ENCODE measurements around the gene KDM6B. TPM values are rescaled to one million over a fixed set of nuclear protein-coding genes. Genes with fewer than 3 reads are reported as not detected.

The KDM6B gene
- total and polyA plus RNA-seq, 9 of the 15 experiments (the other 6 are each of a cell fraction or from before 2014, with no cell fraction given) = 0.01 to 22.9 (median 2.2) TPM

- TF ChIP-seq LCOR (CRISPR knock-in tag; IDR thresholded peaks at IDR 0.05) (no peak), SMARCA4 (IDR thresholded peaks at IDR 0.05) (no peak), NFE2 (IDR thresholded peaks at IDR 0.05; ENCODE audit: low read depth) (0 out of 2 replicates have a peak, but pooled peaks have one; percentile 8), PCBP1 (IDR thresholded peaks at IDR 0.05; ENCODE audit: low read depth, low read length, poor library complexity, severe bottlenecking) (no peak), NCOR1 (IDR thresholded peaks at IDR 0.05) (peak; percentile 51), ZNF561 (CRISPR knock-in tag; conservative IDR thresholded peaks at IDR 0.05) (no peak), TARDBP (IDR thresholded peaks at IDR 0.05) (no peak), TBL1XR1 (IDR thresholded peaks at IDR 0.05; ENCODE audit: low read length in 2 of 2) (no peak), HIVEP1 (CRISPR knock-in tag; IDR thresholded peaks at IDR 0.05) (peak; percentile 54; the same call in 1 of the 2 replicates), TCF7L2 (IDR thresholded peaks at IDR 0.05; ENCODE audit: low read depth, low read length) (no peak), MNT (conservative IDR thresholded peaks at IDR 0.05) (peak; percentile 99), ETV1 (tag; conservative IDR thresholded peaks at IDR 0.05; ENCODE audit: low read depth) (no peak), POLR2B (IDR thresholded peaks at IDR 0.05; ENCODE audit: low read depth, partially characterized antibody) (no peak), TAF1 (IDR thresholded peaks at IDR 0.05; ENCODE audit: control insufficient read depth, extremely low read depth, insufficient read depth, low read length, severe bottlenecking) (peak; percentile 26), ESRRA (IDR thresholded peaks at IDR 0.05; ENCODE audit: borderline replicate concordance, low read depth) (no peak), HSF4 (CRISPR knock-in tag; IDR thresholded peaks at IDR 0.05; ENCODE audit: borderline replicate concordance) (no peak), HDAC3 (IDR thresholded peaks at IDR 0.05; ENCODE audit: borderline replicate concordance, partially characterized antibody) (peak; percentile 50)
- TF ChIP-seq, protein P1, sequence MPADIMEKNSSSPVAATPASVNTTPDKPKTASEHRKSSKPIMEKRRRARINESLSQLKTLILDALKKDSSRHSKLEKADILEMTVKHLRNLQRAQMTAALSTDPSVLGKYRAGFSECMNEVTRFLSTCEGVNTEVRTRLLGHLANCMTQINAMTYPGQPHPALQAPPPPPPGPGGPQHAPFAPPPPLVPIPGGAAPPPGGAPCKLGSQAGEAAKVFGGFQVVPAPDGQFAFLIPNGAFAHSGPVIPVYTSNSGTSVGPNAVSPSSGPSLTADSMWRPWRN (IDR thresholded peaks at IDR 0.05; ENCODE audit: low read depth) = no peak
- TF ChIP-seq, protein P2, sequence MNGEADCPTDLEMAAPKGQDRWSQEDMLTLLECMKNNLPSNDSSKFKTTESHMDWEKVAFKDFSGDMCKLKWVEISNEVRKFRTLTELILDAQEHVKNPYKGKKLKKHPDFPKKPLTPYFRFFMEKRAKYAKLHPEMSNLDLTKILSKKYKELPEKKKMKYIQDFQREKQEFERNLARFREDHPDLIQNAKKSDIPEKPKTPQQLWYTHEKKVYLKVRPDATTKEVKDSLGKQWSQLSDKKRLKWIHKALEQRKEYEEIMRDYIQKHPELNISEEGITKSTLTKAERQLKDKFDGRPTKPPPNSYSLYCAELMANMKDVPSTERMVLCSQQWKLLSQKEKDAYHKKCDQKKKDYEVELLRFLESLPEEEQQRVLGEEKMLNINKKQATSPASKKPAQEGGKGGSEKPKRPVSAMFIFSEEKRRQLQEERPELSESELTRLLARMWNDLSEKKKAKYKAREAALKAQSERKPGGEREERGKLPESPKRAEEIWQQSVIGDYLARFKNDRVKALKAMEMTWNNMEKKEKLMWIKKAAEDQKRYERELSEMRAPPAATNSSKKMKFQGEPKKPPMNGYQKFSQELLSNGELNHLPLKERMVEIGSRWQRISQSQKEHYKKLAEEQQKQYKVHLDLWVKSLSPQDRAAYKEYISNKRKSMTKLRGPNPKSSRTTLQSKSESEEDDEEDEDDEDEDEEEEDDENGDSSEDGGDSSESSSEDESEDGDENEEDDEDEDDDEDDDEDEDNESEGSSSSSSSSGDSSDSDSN (IDR thresholded peaks at IDR 0.05; ENCODE audit: borderline replicate concordance in 1 of 2, low read depth in 2 of 2, low read length in 2 of 2) = 0 out of 4 replicates have a peak, but pooled peaks have one; percentile 32 to 44
- TF ChIP-seq, protein P3, sequence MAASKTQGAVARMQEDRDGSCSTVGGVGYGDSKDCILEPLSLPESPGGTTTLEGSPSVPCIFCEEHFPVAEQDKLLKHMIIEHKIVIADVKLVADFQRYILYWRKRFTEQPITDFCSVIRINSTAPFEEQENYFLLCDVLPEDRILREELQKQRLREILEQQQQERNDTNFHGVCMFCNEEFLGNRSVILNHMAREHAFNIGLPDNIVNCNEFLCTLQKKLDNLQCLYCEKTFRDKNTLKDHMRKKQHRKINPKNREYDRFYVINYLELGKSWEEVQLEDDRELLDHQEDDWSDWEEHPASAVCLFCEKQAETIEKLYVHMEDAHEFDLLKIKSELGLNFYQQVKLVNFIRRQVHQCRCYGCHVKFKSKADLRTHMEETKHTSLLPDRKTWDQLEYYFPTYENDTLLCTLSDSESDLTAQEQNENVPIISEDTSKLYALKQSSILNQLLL (CRISPR knock-in tag; IDR thresholded peaks at IDR 0.05; ENCODE audit: borderline replicate concordance) = no peak
- TF ChIP-seq, protein P4, sequence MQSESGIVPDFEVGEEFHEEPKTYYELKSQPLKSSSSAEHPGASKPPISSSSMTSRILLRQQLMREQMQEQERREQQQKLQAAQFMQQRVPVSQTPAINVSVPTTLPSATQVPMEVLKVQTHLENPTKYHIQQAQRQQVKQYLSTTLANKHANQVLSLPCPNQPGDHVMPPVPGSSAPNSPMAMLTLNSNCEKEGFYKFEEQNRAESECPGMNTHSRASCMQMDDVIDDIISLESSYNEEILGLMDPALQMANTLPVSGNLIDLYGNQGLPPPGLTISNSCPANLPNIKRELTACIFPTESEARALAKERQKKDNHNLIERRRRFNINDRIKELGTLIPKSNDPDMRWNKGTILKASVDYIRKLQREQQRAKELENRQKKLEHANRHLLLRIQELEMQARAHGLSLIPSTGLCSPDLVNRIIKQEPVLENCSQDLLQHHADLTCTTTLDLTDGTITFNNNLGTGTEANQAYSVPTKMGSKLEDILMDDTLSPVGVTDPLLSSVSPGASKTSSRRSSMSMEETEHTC (IDR thresholded peaks at IDR 0.05) = no peak
Measured at GRCh38 chr17:7843536-7844291, 9.7 kb downstream of the KDM6B start (continued).

All from K562 (cell line).